Breast epithelium (tissue), 3 donors: ENCODE data around the gene FUT8.

ENCODE experiments used
- CTCF ChIP-seq, 3 donors: fragments of 450-650 bp; IDR thresholded peaks; one replicate each; pipeline ENCODE4 v1.5.1; 2016 to 2017; ENCODE audit warnings: antibody characterized with exemption in 3 of 3, mild to moderate bottlenecking in 3 of 3, moderate library complexity in 3 of 3
- POLR2A ChIP-seq: fragments of 450-650 bp; IDR thresholded peaks from one replicate; pipeline ENCODE4 v1.6.1; 2016; ENCODE audit warnings: antibody characterized with exemption, mild to moderate bottlenecking, moderate library complexity
- POLR2AphosphoS5 ChIP-seq, 3 donors: sonication (generic); formaldehyde crosslinking; IDR thresholded peaks; one replicate each; pipeline ENCODE4 v1.6.1; 2017; ENCODE audit warnings: antibody characterized with exemption in 3 of 3

GRCh38 chr14:65366802-65367565 lies 45.5 kb upstream of the FUT8 start:
- TF ChIP-seq CTCF (IDR thresholded peaks at IDR 0.05): no peak
- TF ChIP-seq POLR2AphosphoS5 (IDR thresholded peaks at IDR 0.05): no peak
- no peak for TF ChIP-seq POLR2A
